B cell (primary cell): ENCODE measurements around the gene SLC9A9. TPM values are rescaled to one million over a fixed set of nuclear protein-coding genes. Genes with fewer than 3 reads are reported as not detected.

ENCODE experiments used
- ATAC-seq: fragments of 200-7000 bp; cut with Tn5 transposase; one replicate; pipeline ENCODE4 v1.10.0; 2021; ENCODE audit warnings: low read depth, mild to moderate bottlenecking, moderate number of reproducible peaks, moderate library complexity
- CTCF ChIA-PET: fragments of 350-600 bp; sonication (Branson Sonifier 250); formaldehyde crosslinking; loops from one replicate; lab custom pipeline; 2021; ENCODE audit warnings: antibody characterized with exemption, inconsistent platforms; lab: Charles Lee
- POLR2A ChIA-PET: fragments of 350-600 bp; sonication (Branson Sonifier 250); formaldehyde crosslinking; loops from one replicate; lab custom pipeline; 2021; ENCODE audit warnings: antibody characterized with exemption; lab: Charles Lee
- DNase-seq: peaks from one replicate; pipeline ENCODE4 v3.0.0; 2013
- H2AFZ ChIP-seq: 2 replicates; pipeline ENCODE4 v1.6.1; 2012; ENCODE audit warnings: mild to moderate bottlenecking, low read depth, low read length; ENCODE audit not compliant: insufficient read depth, poor library complexity, severe bottlenecking
- H3K27ac ChIP-seq, 2 donors: 1 replicate in 1 of 2; 2 replicates in 1 of 2; pipeline ENCODE4 v1.5.1; 2012 to 2013; ENCODE audit warnings: low read length in 2 of 2, mild to moderate bottlenecking in 2 of 2, moderate library complexity in 1 of 2
- H3K27me3 ChIP-seq, 4 experiments: fragments of 200-600 bp in 1 of 4; sonication (generic) in 1 of 4; replicated peaks in 1 of 4; 1 replicate in 2 of 4; 2 replicates in 2 of 4; pipeline versions ENCODE4 v1.6.1 to v1.7.0; 2013 to 2016; ENCODE audit warnings: low read length in 3 of 4, mild to moderate bottlenecking in 2 of 4, mixed read lengths in 1 of 4, moderate library complexity in 1 of 4; ENCODE audit not compliant: insufficient read depth in 4 of 4, control insufficient read depth in 3 of 4; ENCODE audit errors: control extremely low read depth in 1 of 4
- H3K36me3 ChIP-seq, 2 experiments: replicated peaks in 1 of 2; 1 replicate in 1 of 2; 2 replicates in 1 of 2; pipeline versions ENCODE4 v1.6.1 to v1.7.1; 2013; ENCODE audit warnings: low read length in 1 of 2; ENCODE audit not compliant: insufficient read depth in 2 of 2, control insufficient read depth in 1 of 2; ENCODE audit errors: control extremely low read depth in 1 of 2, extremely low read depth in 1 of 2
- H3K4me1 ChIP-seq, 2 donors: fragments of 200-600 bp in 1 of 2; sonication (generic) in 1 of 2; 1 replicate in 1 of 2; 2 replicates in 1 of 2; pipeline versions ENCODE4 v1.5.1 to v1.6.1; 2013 to 2017; ENCODE audit warnings: low read length in 2 of 2; ENCODE audit not compliant: control insufficient read depth in 2 of 2, insufficient read depth in 2 of 2
- H3K4me2 ChIP-seq: replicated peaks from 2 replicates; pipeline ENCODE3; 2012; ENCODE audit warnings: mild to moderate bottlenecking, low read depth, low read length; ENCODE audit not compliant: poor library complexity, severe bottlenecking
- H3K4me3 ChIP-seq, 5 experiments: fragments of 200-600 bp in 1 of 5; sonication (generic) in 1 of 5; 1 replicate in 3 of 5; 2 replicates in 2 of 5; pipeline versions ENCODE4 v1.5.1 to v1.7.0; 2011 to 2016; ENCODE audit warnings: low read length in 4 of 5, mild to moderate bottlenecking in 4 of 5, low read depth in 2 of 5, control low read depth in 1 of 5, moderate library complexity in 1 of 5; ENCODE audit not compliant: insufficient read depth in 1 of 5; ENCODE audit errors: control extremely low read depth in 1 of 5, extremely low read depth in 1 of 5
- H3K79me2 ChIP-seq: fragments of 200-600 bp; sonication (generic); one replicate; pipeline ENCODE4 v1.6.0; 2016; ENCODE audit warnings: low read length; ENCODE audit not compliant: control insufficient read depth, insufficient read depth
- H3K9ac ChIP-seq: fragments of 200-600 bp; sonication (generic); 2 replicates; pipeline ENCODE4 v1.6.1; 2017; ENCODE audit warnings: mild to moderate bottlenecking, low read length, moderate library complexity
- H3K9me3 ChIP-seq, 3 donors: one replicate each; pipeline versions ENCODE4 v1.6.1 to v1.7.1; 2013; ENCODE audit warnings: low read length in 2 of 3; ENCODE audit not compliant: control insufficient read depth in 2 of 3, insufficient read depth in 1 of 3; ENCODE audit errors: control extremely low read depth in 1 of 3
- H4K20me1 ChIP-seq: 2 replicates; pipeline ENCODE4 v1.6.0; 2012; ENCODE audit warnings: mild to moderate bottlenecking, low read length; ENCODE audit not compliant: insufficient read depth, control insufficient read depth, poor library complexity, severe bottlenecking
- H3K27ac Mint-ChIP-seq: one replicate; pipeline ENCODE4 v1.8.0; 2021; ENCODE audit warnings: mixed read lengths
- H3K27me3 Mint-ChIP-seq: one replicate; pipeline ENCODE4 v1.8.0; 2021; ENCODE audit warnings: mixed read lengths
- H3K4me1 Mint-ChIP-seq: one replicate; pipeline ENCODE4 v1.8.0; 2021; ENCODE audit warnings: mixed read lengths
- H3K4me3 Mint-ChIP-seq: one replicate; pipeline ENCODE4 v1.8.0; 2021; ENCODE audit warnings: mixed read lengths
- H3K9me3 Mint-ChIP-seq: one replicate; pipeline ENCODE4 v1.8.0; 2022; ENCODE audit warnings: mixed read lengths; ENCODE audit not compliant: insufficient read depth
- EZH2 ChIP-seq: IDR thresholded peaks from 2 replicates; pipeline ENCODE4 v1.6.1; 2012; ENCODE audit warnings: borderline replicate concordance, low read depth, mild to moderate bottlenecking, moderate library complexity, low read length; ENCODE audit not compliant: insufficient read depth, poor library complexity, severe bottlenecking
- WGBS: methylation state at CpG from one replicate; pipeline ENCODE4 v1.1.5; 2013; ENCODE audit warnings: missing lambda C conversion rate; ENCODE audit not compliant: insufficient coverage; 5-methylcytosine and 5-hydroxymethylcytosine counted together
- intact Hi-C: fragments of 100-400 bp; cut with micrococcal nuclease; formaldehyde crosslinking; loops from one replicate; pipeline ENCODE4 v1.10.0; 2022
- polyA plus RNA-seq: library from polyadenylated mRNA; depleted of rRNA; stranded (reverse); fragments of >200 nt; gene quantifications from 2 replicates; pipeline ENCODE4 v1.2.3, GENCODE V29; 2012
- total RNA-seq, 2 donors: library from RNA; stranded (reverse); fragments of 120-200 nt in 1 of 2; gene quantifications; 1 replicate in 1 of 2; 2 replicates in 1 of 2; pipeline versions ENCODE4 v1.2.3 to v1.2.4, GENCODE V29; 2013 to 2022
- TF ChIP-seq, protein P1 (sequence below): fragments of 200-600 bp; IDR thresholded peaks from one replicate; pipeline ENCODE4 v1.8.0; 2022; ENCODE audit warnings: antibody characterized with exemption, mild to moderate bottlenecking

The SLC9A9 gene
- total and polyA plus RNA-seq, 2 donors (not counting 1 experiment from before 2014, with no cell fraction given), result 7.7 to 17.3 TPM

DNA sequence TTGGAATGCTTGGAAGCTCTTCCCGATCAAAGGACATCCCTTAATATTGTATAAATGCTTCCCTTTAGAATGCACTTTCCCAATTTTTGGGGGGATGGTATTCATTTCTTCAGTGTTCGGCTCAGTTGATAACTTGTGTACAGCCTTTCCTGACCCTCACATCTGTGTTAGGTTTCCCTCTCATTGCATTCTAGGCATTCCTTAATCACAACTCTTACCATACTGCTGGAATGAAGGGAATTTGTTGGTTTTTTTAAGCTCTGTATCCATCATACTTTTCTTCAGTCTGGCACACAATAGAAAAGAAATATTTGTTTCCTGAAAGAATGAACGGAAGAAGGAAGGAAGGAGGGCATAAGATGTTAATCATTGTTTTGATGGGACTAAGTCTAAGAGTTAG is 609.2 kb downstream of the SLC9A9 start:
- H4K20me1 ChIP-seq, result no peaks in the 10 kb centered on the region
- H3K79me2 ChIP-seq, result no peaks in the 10 kb centered on the region
- no peak for ATAC-seq
- peaks cover 15% of the 10 kb centered on the region for H3K4me1 Mint-ChIP-seq
- H3K4me1 ChIP-seq, result peaks cover 13% of the 10 kb centered on the region in 2 donors
- intact Hi-C loops, result no loop called here
- POLR2A ChIA-PET, result no interaction called here
- no CpG with 5 or more reads among the region's 3 CpGs for WGBS
- no peaks in the 10 kb centered on the region for H3K27me3 ChIP-seq
- H3K9me3 Mint-ChIP-seq, result no peaks in the 10 kb centered on the region
- no peak overlapping the region for H3K9ac ChIP-seq
- no peak overlapping the region for H3K4me3 ChIP-seq
- TF ChIP-seq, protein P1, sequence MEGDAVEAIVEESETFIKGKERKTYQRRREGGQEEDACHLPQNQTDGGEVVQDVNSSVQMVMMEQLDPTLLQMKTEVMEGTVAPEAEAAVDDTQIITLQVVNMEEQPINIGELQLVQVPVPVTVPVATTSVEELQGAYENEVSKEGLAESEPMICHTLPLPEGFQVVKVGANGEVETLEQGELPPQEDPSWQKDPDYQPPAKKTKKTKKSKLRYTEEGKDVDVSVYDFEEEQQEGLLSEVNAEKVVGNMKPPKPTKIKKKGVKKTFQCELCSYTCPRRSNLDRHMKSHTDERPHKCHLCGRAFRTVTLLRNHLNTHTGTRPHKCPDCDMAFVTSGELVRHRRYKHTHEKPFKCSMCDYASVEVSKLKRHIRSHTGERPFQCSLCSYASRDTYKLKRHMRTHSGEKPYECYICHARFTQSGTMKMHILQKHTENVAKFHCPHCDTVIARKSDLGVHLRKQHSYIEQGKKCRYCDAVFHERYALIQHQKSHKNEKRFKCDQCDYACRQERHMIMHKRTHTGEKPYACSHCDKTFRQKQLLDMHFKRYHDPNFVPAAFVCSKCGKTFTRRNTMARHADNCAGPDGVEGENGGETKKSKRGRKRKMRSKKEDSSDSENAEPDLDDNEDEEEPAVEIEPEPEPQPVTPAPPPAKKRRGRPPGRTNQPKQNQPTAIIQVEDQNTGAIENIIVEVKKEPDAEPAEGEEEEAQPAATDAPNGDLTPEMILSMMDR, result no peak
- TF ChIP-seq EZH2, result no peak
- H3K4me2 ChIP-seq, result no peak overlapping the region
- H3K27ac ChIP-seq, result no peak overlapping the region
- peaks cover 0 to 3% (median 0%) of the 10 kb centered on the region in 3 donors for H3K9me3 ChIP-seq
- H3K4me3 Mint-ChIP-seq, result no peak overlapping the region
- no peaks in the 10 kb centered on the region for H3K27me3 Mint-ChIP-seq
- CTCF ChIA-PET, result no interaction called here
- no peak overlapping the region for H2AFZ ChIP-seq
- no peak overlapping the region for H3K27ac Mint-ChIP-seq
- no peak for DNase-seq
- H3K36me3 ChIP-seq, result no peaks in the 10 kb centered on the region

DNA sequence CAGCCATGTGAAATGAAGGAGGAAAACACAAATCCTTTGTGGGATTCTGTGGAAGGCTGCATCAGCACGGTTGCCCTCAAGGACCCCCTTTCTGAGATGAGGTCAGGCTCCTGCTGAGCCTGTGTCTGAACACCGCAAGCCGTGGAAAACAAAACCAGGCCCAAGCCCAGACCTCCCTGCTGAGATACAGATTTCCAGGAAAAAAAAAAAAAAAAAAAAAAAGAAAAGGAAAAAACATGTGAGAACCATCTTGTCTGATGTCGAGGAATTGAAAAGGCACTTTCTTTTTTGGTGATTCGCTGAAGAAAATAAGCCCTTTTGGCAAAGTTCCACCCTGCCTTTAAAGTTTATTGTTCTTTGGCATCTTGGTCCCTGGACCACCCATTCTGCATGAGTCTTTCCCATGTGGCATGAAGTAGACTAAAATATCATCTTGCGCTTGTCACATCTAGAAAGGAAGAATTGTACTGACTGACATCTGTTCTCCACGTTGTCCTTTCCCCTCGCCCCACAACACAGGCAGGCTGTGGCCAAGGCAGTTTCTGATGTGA is 611.1 kb downstream of the SLC9A9 start:
- H3K4me3 Mint-ChIP-seq, result peak overlapping the region; percentile 5
- H3K4me2 ChIP-seq, result peak overlapping the region; percentile 48
- peaks cover 13% of the 10 kb centered on the region in 2 donors for H3K4me1 ChIP-seq
- H4K20me1 ChIP-seq, result no peaks in the 10 kb centered on the region
- no peak overlapping the region for H3K9ac ChIP-seq
- WGBS, result 83% methylated on average over 4 of the region's 8 CpGs
- no peak overlapping the region for H3K27ac ChIP-seq
- no peak overlapping the region for H3K27ac Mint-ChIP-seq
- no peaks in the 10 kb centered on the region for H3K79me2 ChIP-seq
- ATAC-seq, result no peak
- H3K27me3 Mint-ChIP-seq, result no peaks in the 10 kb centered on the region
- peaks cover 0 to 3% (median 0%) of the 10 kb centered on the region in 3 donors for H3K9me3 ChIP-seq
- H3K4me1 Mint-ChIP-seq, result peaks cover 15% of the 10 kb centered on the region
- no peak overlapping the region for H2AFZ ChIP-seq
- no peaks in the 10 kb centered on the region for H3K36me3 ChIP-seq
- intact Hi-C loops, result no loop called here
- no peak overlapping the region for H3K4me3 ChIP-seq
- ChIA-PET CTCF (interaction anchor here (1.3 kb wide), 1 partner anchor 102 kb away, joined by 3 read pairs; no protein-coding TSS in a partner anchor), POLR2A (no interaction called here)
- TF ChIP-seq, protein P1, result no peak
- no peak for TF ChIP-seq EZH2
- DNase-seq, result no peak
- H3K27me3 ChIP-seq, result no peaks in the 10 kb centered on the region
- H3K9me3 Mint-ChIP-seq, result peaks cover 2% of the 10 kb centered on the region
